Measurements from ENCODE around the gene TAS2R19.

- TF ChIP-seq POLR2A (IDR thresholded peaks at IDR 0.05; ENCODE audit: low read length) (no peak), GATA1 (IDR thresholded peaks at IDR 0.05; ENCODE audit: low read depth, low read length) (no peak)
Observed at GRCh38 chr12:11014234-11014633, 8.2 kb downstream of the TAS2R19 start.

Data from erythroblast (primary cell).